H9 (cell line): ENCODE data around the gene ZDHHC1. TPM values are rescaled to one million over a fixed set of nuclear protein-coding genes. Genes with fewer than 3 reads are reported as not detected.

Experiments used
- DNase-seq: peaks from one replicate; pipeline ENCODE4 v3.0.0-alpha.2; 2017
- H2AFZ ChIP-seq: one replicate; pipeline ENCODE4 v1.6.1; 2013; ENCODE audit warnings: mild to moderate bottlenecking, low read length, control low read depth, moderate library complexity
- H2AK5ac ChIP-seq: 2 replicates; pipeline ENCODE4 v1.6.1; 2013; ENCODE audit warnings: low read length, control low read depth, mixed read lengths; ENCODE audit not compliant: insufficient read length
- H2BK120ac ChIP-seq: one replicate; pipeline ENCODE4 v1.6.1; 2013; ENCODE audit warnings: low read depth, mild to moderate bottlenecking, low read length, control low read depth, inconsistent platforms; ENCODE audit not compliant: poor library complexity, severe bottlenecking
- H2BK12ac ChIP-seq: 2 replicates; pipeline ENCODE4 v1.6.1; 2013; ENCODE audit warnings: low read length, control low read depth, mixed read lengths, low read depth; ENCODE audit not compliant: insufficient read length
- H2BK15ac ChIP-seq: 2 replicates; pipeline ENCODE4 v1.6.1; 2013; ENCODE audit warnings: low read depth, low read length, control low read depth
- H2BK20ac ChIP-seq: one replicate; pipeline ENCODE4 v1.6.1; 2013; ENCODE audit warnings: low read depth, mild to moderate bottlenecking, low read length, control low read depth, inconsistent platforms; ENCODE audit not compliant: poor library complexity, severe bottlenecking
- H2BK5ac ChIP-seq: 2 replicates; pipeline ENCODE4 v1.6.1; 2013; ENCODE audit warnings: low read length, control low read depth, mixed read lengths; ENCODE audit not compliant: insufficient read length
- H3K14ac ChIP-seq: 2 replicates; pipeline ENCODE4 v1.6.1; 2013; ENCODE audit warnings: low read length, control low read depth; ENCODE audit not compliant: insufficient read depth
- H3K18ac ChIP-seq: 2 replicates; pipeline ENCODE4 v1.6.1; 2013; ENCODE audit warnings: low read depth, mild to moderate bottlenecking, mixed read lengths, low read length, control low read depth; ENCODE audit not compliant: insufficient read length
- H3K23ac ChIP-seq: 2 replicates; pipeline ENCODE4 v1.6.1; 2013; ENCODE audit warnings: low read length, control low read depth, mixed read lengths, low read depth; ENCODE audit not compliant: insufficient read length
- H3K23me2 ChIP-seq: 2 replicates; pipeline ENCODE4 v1.6.1; 2013; ENCODE audit warnings: low read depth, mild to moderate bottlenecking, mixed read lengths, low read length, control low read depth; ENCODE audit not compliant: insufficient read length, poor library complexity, severe bottlenecking
- H3K27ac ChIP-seq: 2 replicates; pipeline ENCODE4 v1.5.1; 2013; ENCODE audit warnings: low read length, control low read depth, mixed read lengths, low read depth; ENCODE audit not compliant: insufficient read length
- H3K27me3 ChIP-seq: 2 replicates; pipeline ENCODE4 v1.6.1; 2013; ENCODE audit warnings: low read length, control low read depth, inconsistent platforms; ENCODE audit not compliant: insufficient read depth
- H3K4ac ChIP-seq: 2 replicates; pipeline ENCODE4 v1.6.1; 2013; ENCODE audit warnings: low read depth, mild to moderate bottlenecking, control low read depth, inconsistent platforms, low read length, moderate library complexity
- H3K4me1 ChIP-seq: 2 replicates; pipeline ENCODE4 v1.6.1; 2013; ENCODE audit warnings: low read length, control low read depth, inconsistent platforms; ENCODE audit not compliant: insufficient read depth
- H3K4me2 ChIP-seq: 2 replicates; pipeline ENCODE4 v1.6.1; 2013; ENCODE audit warnings: low read length, control low read depth, mixed read lengths; ENCODE audit not compliant: insufficient read length, insufficient read depth
- H3K56ac ChIP-seq: 2 replicates; pipeline ENCODE4 v1.6.1; 2013; ENCODE audit warnings: low read depth, mild to moderate bottlenecking, mixed read lengths, low read length, control low read depth; ENCODE audit not compliant: insufficient read length
- H3K79me1 ChIP-seq: 2 replicates; pipeline ENCODE4 v1.6.1; 2013; ENCODE audit warnings: low read depth, mild to moderate bottlenecking, moderate library complexity, low read length, control low read depth, inconsistent platforms; ENCODE audit not compliant: insufficient read depth, poor library complexity, severe bottlenecking
- H3K79me2 ChIP-seq: 2 replicates; pipeline ENCODE4 v1.6.1; 2013; ENCODE audit warnings: low read length, control low read depth, inconsistent platforms; ENCODE audit not compliant: insufficient read depth
- H3K9ac ChIP-seq: 2 replicates; pipeline ENCODE4 v1.6.1; 2013; ENCODE audit warnings: low read length, control low read depth, mixed read lengths; ENCODE audit not compliant: insufficient read length; ENCODE audit errors: extremely low read depth
- H3K9me3 ChIP-seq: one replicate; pipeline ENCODE4 v1.6.1; 2013; ENCODE audit warnings: low read depth, low read length, inconsistent platforms; ENCODE audit not compliant: control insufficient read depth
- H3T11ph ChIP-seq: one replicate; pipeline ENCODE4 v1.6.1; 2013; ENCODE audit warnings: mild to moderate bottlenecking, low read length, control low read depth, inconsistent platforms
- H4K20me1 ChIP-seq: one replicate; pipeline ENCODE4 v1.6.1; 2013; ENCODE audit not compliant: control insufficient read depth, insufficient read length, insufficient read depth
- H4K5ac ChIP-seq: 2 replicates; pipeline ENCODE4 v1.6.1; 2013; ENCODE audit warnings: low read depth, mild to moderate bottlenecking, mixed read lengths, low read length, control low read depth; ENCODE audit not compliant: insufficient read length
- H4K8ac ChIP-seq: replicated peaks from 2 replicates; pipeline ENCODE4 v1.6.1; 2013; ENCODE audit warnings: low read length, control low read depth, mixed read lengths, low read depth; ENCODE audit not compliant: insufficient read length
- H4K91ac ChIP-seq: 2 replicates; pipeline ENCODE4 v1.6.1; 2013; ENCODE audit warnings: low read depth, mild to moderate bottlenecking, moderate library complexity, mixed read lengths, low read length, control low read depth; ENCODE audit not compliant: insufficient read length
- H3K27ac Mint-ChIP-seq, 3 experiments: 2 replicates in 2 of 3; 3 replicates in 1 of 3; pipeline ENCODE4 v1.8.0; 2020 to 2021; ENCODE audit warnings: mixed read lengths in 3 of 3, mild to moderate bottlenecking in 1 of 3, moderate library complexity in 1 of 3
- H3K27me3 Mint-ChIP-seq: 2 replicates; pipeline ENCODE4 v1.8.0; 2021; ENCODE audit warnings: low read depth, mild to moderate bottlenecking, moderate library complexity, mixed read lengths
- H3K36me3 Mint-ChIP-seq, 3 experiments: 2 replicates in 2 of 3; 3 replicates in 1 of 3; pipeline ENCODE4 v1.8.0; 2020 to 2021; ENCODE audit warnings: low read depth in 3 of 3, mixed read lengths in 3 of 3; ENCODE audit not compliant: insufficient read depth in 1 of 3
- H3K4me1 Mint-ChIP-seq, 2 experiments: 2 replicates each; pipeline ENCODE4 v1.8.0; 2020; ENCODE audit warnings: mixed read lengths in 2 of 2
- H3K4me3 Mint-ChIP-seq, 2 experiments: 2 replicates in 1 of 2; 3 replicates in 1 of 2; pipeline ENCODE4 v1.8.0; 2020 to 2021; ENCODE audit warnings: mild to moderate bottlenecking in 2 of 2, mixed read lengths in 2 of 2, moderate library complexity in 1 of 2
- H3K9me3 Mint-ChIP-seq, 2 experiments: 2 replicates in 1 of 2; 3 replicates in 1 of 2; pipeline ENCODE4 v1.8.0; 2020; ENCODE audit warnings: mild to moderate bottlenecking in 2 of 2, mixed read lengths in 2 of 2, moderate library complexity in 1 of 2
- CTCF ChIP-seq: fragments of 200-600 bp; sonication (generic); conservative IDR thresholded peaks from 3 replicates; pipeline ENCODE4 v1.8.0; 2021; ENCODE audit warnings: antibody characterized with exemption, mild to moderate bottlenecking
- total RNA-seq: library from RNA; stranded (reverse); gene quantifications from 2 replicates; pipeline ENCODE4 v1.2.1, GENCODE V29; 2021

The ZDHHC1 gene
- total RNA-seq, 1 experiment from 2014 or later, result 3.7 TPM

GRCh38 chr16:67349172-67349571, 67.1 kb downstream of the ZDHHC1 start:
- Histone ChIP-seq H2BK15ac (no peak overlapping the region), H3K56ac (no peak overlapping the region), H3K79me1 (no peaks in the 10 kb centered on the region), H4K91ac (no peak overlapping the region), H4K5ac (no peak overlapping the region), H3K14ac (no peak overlapping the region), H3K27ac (no peak overlapping the region), H2AFZ (no peak overlapping the region), H3K4ac (no peak overlapping the region), H3K23me2 (no peaks in the 10 kb centered on the region), H4K20me1 (no peaks in the 10 kb centered on the region), H3T11ph (no peak overlapping the region), H3K4me2 (no peak overlapping the region), H2BK20ac (no peak overlapping the region), H2BK5ac (no peak overlapping the region), H3K27me3 (no peaks in the 10 kb centered on the region), H3K9ac (no peak overlapping the region), H3K23ac (no peak overlapping the region), H3K79me2 (no peaks in the 10 kb centered on the region), H2AK5ac (no peak overlapping the region), H4K8ac (no peak overlapping the region), H2BK120ac (no peak overlapping the region), H3K18ac (no peak overlapping the region), H3K4me1 (no peaks in the 10 kb centered on the region), H3K9me3 (no peaks in the 10 kb centered on the region), H2BK12ac (no peak overlapping the region)
- Mint-ChIP-seq H3K27me3 (peaks cover 13% of the 10 kb centered on the region), H3K9me3 (no peaks in the 10 kb centered on the region), H3K27ac (no peak overlapping the region), H3K4me3 (no peak overlapping the region), H3K4me1 (no peaks in the 10 kb centered on the region), H3K36me3 (no peaks in the 10 kb centered on the region)
- DNase-seq, result no peak
- peak; percentile 46 for TF ChIP-seq CTCF
